Thoracic aorta (tissue), 2 donors: Measurements from ENCODE around the gene CACNG4. TPM values are rescaled to one million over a fixed set of nuclear protein-coding genes. Genes with fewer than 3 reads are reported as not detected.

Source experiments
- ATAC-seq: fragments of 150-250 bp; one replicate; pipeline ENCODE4 v1.8.0; 2017; ENCODE audit warnings: low read depth; ENCODE audit not compliant: insufficient number of reproducible peaks, low FRiP score
- DNase-seq: peaks from one replicate; pipeline ENCODE4 v3.0.0-alpha.2; 2020; ENCODE audit warnings: low spot score
- H3K27ac ChIP-seq, 2 donors: fragments of 200-600 bp; sonication (generic); 1 replicate in 1 of 2; 2 replicates in 1 of 2; pipeline ENCODE4 v1.5.1; 2016; ENCODE audit warnings: mild to moderate bottlenecking in 2 of 2, moderate library complexity in 2 of 2
- H3K27me3 ChIP-seq: fragments of 200-600 bp; sonication (generic); replicated peaks from 2 replicates; pipeline ENCODE4 v1.6.0; 2016; ENCODE audit warnings: mild to moderate bottlenecking; ENCODE audit not compliant: insufficient read depth
- H3K36me3 ChIP-seq: fragments of 200-600 bp; sonication (generic); one replicate; pipeline ENCODE4 v1.5.1; 2016
- H3K4me1 ChIP-seq, 2 donors: fragments of 200-600 bp; sonication (generic); 1 replicate in 1 of 2; 2 replicates in 1 of 2; pipeline versions ENCODE4 v1.5.1 to v1.6.0; 2016; ENCODE audit warnings: low read depth in 2 of 2, mild to moderate bottlenecking in 1 of 2; ENCODE audit not compliant: control insufficient read depth in 1 of 2
- H3K4me3 ChIP-seq: fragments of 200-600 bp; sonication (generic); 2 replicates; pipeline ENCODE4 v1.5.1; 2016; ENCODE audit warnings: mild to moderate bottlenecking
- H3K9me3 ChIP-seq: fragments of 200-600 bp; sonication (generic); 2 replicates; pipeline ENCODE4 v1.5.1; 2016
- total RNA-seq, 2 donors: library from RNA; depleted of rRNA; stranded (reverse); fragments of >200 nt; gene quantifications; one replicate each; pipeline versions ENCODE4 v1.1.0 to v1.2.3, GENCODE V29; 2016
- TF ChIP-seq, protein P1 (sequence below): fragments of 200-600 bp; sonication (generic); IDR thresholded peaks from one replicate; pipeline ENCODE4 v1.5.1; 2019; ENCODE audit warnings: antibody characterized with exemption

The CACNG4 gene
- total RNA-seq, 2 donors from 2014 or later = not detected

GRCh38 chr17:67026341-67026740, 61.8 kb downstream of the CACNG4 start:
- TF ChIP-seq, protein P1, sequence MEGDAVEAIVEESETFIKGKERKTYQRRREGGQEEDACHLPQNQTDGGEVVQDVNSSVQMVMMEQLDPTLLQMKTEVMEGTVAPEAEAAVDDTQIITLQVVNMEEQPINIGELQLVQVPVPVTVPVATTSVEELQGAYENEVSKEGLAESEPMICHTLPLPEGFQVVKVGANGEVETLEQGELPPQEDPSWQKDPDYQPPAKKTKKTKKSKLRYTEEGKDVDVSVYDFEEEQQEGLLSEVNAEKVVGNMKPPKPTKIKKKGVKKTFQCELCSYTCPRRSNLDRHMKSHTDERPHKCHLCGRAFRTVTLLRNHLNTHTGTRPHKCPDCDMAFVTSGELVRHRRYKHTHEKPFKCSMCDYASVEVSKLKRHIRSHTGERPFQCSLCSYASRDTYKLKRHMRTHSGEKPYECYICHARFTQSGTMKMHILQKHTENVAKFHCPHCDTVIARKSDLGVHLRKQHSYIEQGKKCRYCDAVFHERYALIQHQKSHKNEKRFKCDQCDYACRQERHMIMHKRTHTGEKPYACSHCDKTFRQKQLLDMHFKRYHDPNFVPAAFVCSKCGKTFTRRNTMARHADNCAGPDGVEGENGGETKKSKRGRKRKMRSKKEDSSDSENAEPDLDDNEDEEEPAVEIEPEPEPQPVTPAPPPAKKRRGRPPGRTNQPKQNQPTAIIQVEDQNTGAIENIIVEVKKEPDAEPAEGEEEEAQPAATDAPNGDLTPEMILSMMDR = no peak
- Histone ChIP-seq H3K27me3 (no peaks in the 10 kb centered on the region), H3K36me3 (no peaks in the 10 kb centered on the region), H3K4me1 (no peaks in the 10 kb centered on the region), H3K4me3 (no peak overlapping the region), H3K27ac (no peak overlapping the region), H3K9me3 (no peaks in the 10 kb centered on the region)
- ATAC-seq = no peak
- DNase-seq = no peak

GRCh38 chr17:67027031-67027628, 62.6 kb downstream of the CACNG4 start:
- ATAC-seq = no peak
- no peaks in the 10 kb centered on the region for H3K36me3 ChIP-seq
- TF ChIP-seq, protein P1 = no peak
- no peaks in the 10 kb centered on the region for H3K9me3 ChIP-seq
- no peaks in the 10 kb centered on the region for H3K27me3 ChIP-seq
- H3K27ac ChIP-seq = no peak overlapping the region
- DNase-seq = no peak
- H3K4me1 ChIP-seq = no peaks in the 10 kb centered on the region
- no peak overlapping the region for H3K4me3 ChIP-seq

- no peaks in the 10 kb centered on the region for H3K9me3 ChIP-seq
- TF ChIP-seq, protein P1 = no peak
- no peak for ATAC-seq
- no peaks in the 10 kb centered on the region for H3K27me3 ChIP-seq
- H3K4me1 ChIP-seq = no peaks in the 10 kb centered on the region
- no peak for DNase-seq
- no peaks in the 10 kb centered on the region for H3K36me3 ChIP-seq
- no peak overlapping the region for H3K27ac ChIP-seq
- H3K4me3 ChIP-seq = no peak overlapping the region
Measured at GRCh38 chr17:67030641-67031040, 66.1 kb downstream of the CACNG4 start.

- no peak overlapping the region for H3K27ac ChIP-seq
- no peaks in the 10 kb centered on the region for H3K36me3 ChIP-seq
- no peaks in the 10 kb centered on the region for H3K27me3 ChIP-seq
- no peaks in the 10 kb centered on the region for H3K4me1 ChIP-seq
- H3K9me3 ChIP-seq = no peaks in the 10 kb centered on the region
- TF ChIP-seq, protein P1 = no peak
- no peak for ATAC-seq
- H3K4me3 ChIP-seq = no peak overlapping the region
- DNase-seq = no peak
Measured at GRCh38 chr17:67032382-67032781, 67.9 kb downstream of the CACNG4 start.

GRCh38 chr17:67032985-67033384, 68.5 kb downstream of the CACNG4 start:
- H3K27ac ChIP-seq = no peak overlapping the region
- DNase-seq (no peak), ATAC-seq (no peak)
- H3K9me3 ChIP-seq = no peaks in the 10 kb centered on the region
- TF ChIP-seq, protein P1 = no peak
- no peak overlapping the region for H3K4me3 ChIP-seq
- no peaks in the 10 kb centered on the region for H3K27me3 ChIP-seq
- H3K36me3 ChIP-seq = no peaks in the 10 kb centered on the region
- H3K4me1 ChIP-seq = no peaks in the 10 kb centered on the region
